Right lobe of liver (tissue), 4 donors: Measurements from ENCODE around the gene UBASH3B.

Experiments used
- POLR2A ChIP-seq: fragments of 450-650 bp; IDR thresholded peaks from one replicate; pipeline ENCODE4 v1.6.1; 2017; ENCODE audit warnings: antibody characterized with exemption, mild to moderate bottlenecking
- TF ChIP-seq, protein P1 (sequence below), 4 donors: fragments of 200-600 bp in 3 of 4; fragments of 450-650 bp in 1 of 4; IDR thresholded peaks; one replicate each; pipeline versions ENCODE4 v1.5.1 to v1.8.0; 2016 to 2022; ENCODE audit warnings: antibody characterized with exemption in 4 of 4, mild to moderate bottlenecking in 2 of 4
- donor health status: DM: no; HTN: no; CAD: no.
- donor health status: DM: no; HTN: no; CAD: no.
- donor health status: DM: no; HTN: yes; CAD: no.

DNA sequence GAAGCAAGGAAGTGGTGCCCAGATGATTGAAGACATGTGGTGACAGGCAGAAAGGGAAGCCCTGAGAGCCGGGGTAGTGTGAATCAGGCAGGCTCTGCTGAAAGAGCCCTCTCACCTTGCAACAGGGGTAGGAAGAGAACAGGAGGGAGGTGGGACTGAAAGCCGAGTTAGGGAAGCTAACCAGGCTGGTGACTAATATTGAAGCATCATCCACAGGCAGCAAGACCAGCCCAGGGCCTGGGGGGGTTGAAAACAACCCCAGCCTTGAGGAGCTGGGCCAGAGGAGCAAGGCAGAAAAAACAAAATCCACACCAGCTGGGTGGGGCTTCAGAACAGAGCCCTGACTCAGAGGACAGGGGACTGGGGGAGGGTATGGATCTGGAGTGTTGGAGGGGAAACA lies 147.8 kb downstream of the UBASH3B start:
- no peak for TF ChIP-seq POLR2A
- TF ChIP-seq, protein P1, sequence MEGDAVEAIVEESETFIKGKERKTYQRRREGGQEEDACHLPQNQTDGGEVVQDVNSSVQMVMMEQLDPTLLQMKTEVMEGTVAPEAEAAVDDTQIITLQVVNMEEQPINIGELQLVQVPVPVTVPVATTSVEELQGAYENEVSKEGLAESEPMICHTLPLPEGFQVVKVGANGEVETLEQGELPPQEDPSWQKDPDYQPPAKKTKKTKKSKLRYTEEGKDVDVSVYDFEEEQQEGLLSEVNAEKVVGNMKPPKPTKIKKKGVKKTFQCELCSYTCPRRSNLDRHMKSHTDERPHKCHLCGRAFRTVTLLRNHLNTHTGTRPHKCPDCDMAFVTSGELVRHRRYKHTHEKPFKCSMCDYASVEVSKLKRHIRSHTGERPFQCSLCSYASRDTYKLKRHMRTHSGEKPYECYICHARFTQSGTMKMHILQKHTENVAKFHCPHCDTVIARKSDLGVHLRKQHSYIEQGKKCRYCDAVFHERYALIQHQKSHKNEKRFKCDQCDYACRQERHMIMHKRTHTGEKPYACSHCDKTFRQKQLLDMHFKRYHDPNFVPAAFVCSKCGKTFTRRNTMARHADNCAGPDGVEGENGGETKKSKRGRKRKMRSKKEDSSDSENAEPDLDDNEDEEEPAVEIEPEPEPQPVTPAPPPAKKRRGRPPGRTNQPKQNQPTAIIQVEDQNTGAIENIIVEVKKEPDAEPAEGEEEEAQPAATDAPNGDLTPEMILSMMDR (IDR thresholded peaks at IDR 0.05): no peak
